SU-DHL-6 (cell line): ENCODE results near the gene CHEK2.
"Not testable (repeated sequence)": the region's sequence is repeated elsewhere in the genome, so short reads cannot be mapped to it uniquely, and the experiment has no call there.

Experiments
- CTCF ChIP-seq: fragments of 200-600 bp; sonication (generic); IDR thresholded peaks from one replicate; pipeline ENCODE4 v1.5.1; 2017; ENCODE audit warnings: antibody characterized with exemption, mild to moderate bottlenecking, low read length, moderate library complexity; ENCODE audit not compliant: insufficient read depth, poor library complexity, severe bottlenecking
- EZH2phosphoT487 ChIP-seq: fragments of 200-600 bp; sonication (generic), shearing (Covaris generic); conservative IDR thresholded peaks from 2 replicates; pipeline ENCODE4 v1.6.1; 2018; ENCODE audit warnings: mild to moderate bottlenecking, antibody characterized with exemption, low read length, moderate library complexity, mixed read lengths

- TF ChIP-seq CTCF, EZH2phosphoT487: not testable (repeated sequence)
Measured at GRCh38 chr22:28678170-28678569, 63.5 kb downstream of the CHEK2 start.
